Measurements from ENCODE around the gene EMC7.

EMC7 gene

GRCh38 chr15:34109797-34110663 is 8.4 kb upstream of the EMC7 start:
- TF ChIP-seq CTCF (IDR thresholded peaks at IDR 0.05; ENCODE audit: low read depth, low read length) = peak; percentile 71
- DNase-seq (ENCODE audit: extremely low read depth, low read depth) = no peak

GRCh38 chr15:34107315-34107714 is 5.7 kb upstream of the EMC7 start:
- DNase-seq (ENCODE audit: extremely low read depth, low read depth) = no peak
- no peak for TF ChIP-seq CTCF (IDR thresholded peaks at IDR 0.05; ENCODE audit: low read depth, low read length)

- no peak for DNase-seq (ENCODE audit: extremely low read depth, low read depth)
- TF ChIP-seq CTCF (IDR thresholded peaks at IDR 0.05; ENCODE audit: low read depth, low read length) = no peak
Measured at GRCh38 chr15:34106423-34106822, 4.8 kb upstream of the EMC7 start.

DNA sequence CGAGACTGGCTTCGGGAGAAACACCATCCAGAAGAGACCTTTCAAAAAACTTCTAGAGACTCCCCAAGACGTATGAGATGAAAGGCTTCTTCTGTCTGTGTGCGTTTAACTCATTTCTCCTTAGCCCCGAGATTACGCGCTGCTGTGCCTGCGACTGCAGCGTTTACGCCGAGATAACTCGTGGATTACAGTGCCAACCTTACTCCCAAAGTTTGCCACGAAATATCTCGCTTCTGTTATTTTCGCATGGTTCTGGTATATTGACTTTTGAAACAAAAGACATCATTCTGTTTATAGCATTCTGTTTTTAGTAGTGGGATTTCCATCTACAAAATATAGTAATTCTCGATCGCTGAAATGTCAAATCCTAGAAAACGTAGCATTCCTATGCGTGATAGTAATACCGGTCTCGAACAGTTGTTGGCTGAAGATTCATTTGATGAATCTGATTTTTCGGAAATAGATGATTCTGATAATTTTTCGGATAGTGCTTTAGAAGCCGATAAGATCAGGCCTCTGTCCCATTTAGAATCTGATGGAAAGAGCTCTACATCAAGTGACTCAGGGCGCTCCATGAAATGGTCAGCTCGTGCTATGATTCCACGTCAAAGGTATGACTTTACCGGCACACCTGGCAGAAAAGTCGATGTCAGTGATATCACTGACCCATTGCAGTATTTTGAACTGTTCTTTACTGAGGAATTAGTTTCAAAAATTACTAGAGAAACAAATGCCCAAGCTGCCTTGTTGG is 688 bp upstream of the EMC7 start:
- DNase-seq (ENCODE audit: extremely low read depth, low read depth) = no peak
- no peak for TF ChIP-seq CTCF (IDR thresholded peaks at IDR 0.05; ENCODE audit: low read depth, low read length)

GRCh38 chr15:34099914-34100313 is 1.7 kb downstream of the EMC7 start:
- DNase-seq (ENCODE audit: extremely low read depth, low read depth) = no peak
- TF ChIP-seq CTCF (IDR thresholded peaks at IDR 0.05; ENCODE audit: low read depth, low read length) = no peak

GRCh38 chr15:34085746-34086145 is 15.9 kb downstream of the EMC7 start:
- TF ChIP-seq CTCF (IDR thresholded peaks at IDR 0.05; ENCODE audit: low read depth, low read length) = no peak
- DNase-seq (ENCODE audit: extremely low read depth, low read depth) = no peak

- no peak for DNase-seq (ENCODE audit: extremely low read depth, low read depth)
- TF ChIP-seq CTCF (IDR thresholded peaks at IDR 0.05; ENCODE audit: low read depth, low read length) = no peak
Measured at GRCh38 chr15:34084086-34084485, 17.6 kb downstream of the EMC7 start.
